GM19035 (cell line): ENCODE measurements around the gene WIPF1.
"Not testable (repeated sequence)": the region's sequence is repeated elsewhere in the genome, so short reads cannot be mapped to it uniquely, and the experiment has no call there.

Experiments used
- ATAC-seq: cut with Tn5 transposase; IDR thresholded peaks from one replicate; pipeline ENCODE4 v1.9.1; 2021; ENCODE audit not compliant: unreplicated experiment

The WIPF1 gene

GRCh38 chr2:174574657-174575056 is 22.9 kb downstream of the WIPF1 start:
- no peak for ATAC-seq

- no peak for ATAC-seq
These were observed 24.0 kb downstream of the WIPF1 start for GRCh38 chr2:174573621-174574081.

DNA sequence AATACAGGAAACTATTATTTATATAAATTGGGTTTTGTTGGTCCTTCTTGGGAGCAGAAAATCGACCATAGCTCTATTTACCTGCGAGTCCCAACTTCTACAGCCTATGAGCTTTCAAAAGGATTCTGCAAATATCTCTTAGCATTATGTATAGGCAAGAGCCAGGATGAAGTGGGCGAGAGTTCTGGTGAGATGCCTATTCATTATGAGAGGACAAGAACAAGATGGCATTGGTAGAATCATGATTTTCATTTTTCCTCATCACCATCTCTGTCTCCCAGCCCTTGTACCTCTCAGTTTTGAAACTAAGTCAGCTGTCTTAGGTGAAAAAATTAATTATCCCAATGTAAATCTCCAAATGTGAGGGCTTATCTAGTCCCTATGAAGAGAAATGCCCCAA is 25.0 kb downstream of the WIPF1 start:
- ATAC-seq: no peak

DNA sequence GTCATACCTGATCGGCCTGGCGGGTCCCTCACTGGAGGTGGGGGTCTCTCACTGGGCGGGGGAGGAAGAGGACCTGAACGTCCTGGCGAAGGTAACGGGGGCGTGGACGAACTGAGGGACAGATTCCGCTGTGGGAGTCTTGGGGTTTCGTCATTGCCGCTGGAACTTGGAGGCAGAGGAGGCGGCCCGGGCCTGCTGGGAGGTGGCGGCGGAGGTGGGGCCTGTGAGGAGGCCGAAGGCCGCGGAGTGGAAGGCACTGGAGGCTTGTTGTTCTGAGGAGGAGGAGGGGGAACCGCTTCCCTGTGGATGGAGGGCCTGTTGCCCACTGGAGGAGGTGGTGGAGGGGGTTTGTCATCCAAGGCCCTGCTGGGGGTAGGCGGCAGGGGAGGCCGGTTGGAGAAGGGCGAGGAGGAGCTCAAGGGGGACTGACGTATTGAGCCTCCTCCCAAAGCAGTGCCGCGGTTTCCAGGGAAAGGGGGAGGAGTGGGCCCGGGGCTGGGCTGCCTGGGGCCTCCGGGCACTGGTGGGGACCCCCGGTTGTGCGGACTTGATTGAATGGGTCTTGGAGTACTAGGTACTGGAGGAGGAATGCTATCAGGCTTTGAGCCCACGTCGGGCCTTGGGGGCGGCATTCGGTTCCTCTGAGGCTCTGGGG is 25.8 kb downstream of the WIPF1 start:
- ATAC-seq: no peak

DNA sequence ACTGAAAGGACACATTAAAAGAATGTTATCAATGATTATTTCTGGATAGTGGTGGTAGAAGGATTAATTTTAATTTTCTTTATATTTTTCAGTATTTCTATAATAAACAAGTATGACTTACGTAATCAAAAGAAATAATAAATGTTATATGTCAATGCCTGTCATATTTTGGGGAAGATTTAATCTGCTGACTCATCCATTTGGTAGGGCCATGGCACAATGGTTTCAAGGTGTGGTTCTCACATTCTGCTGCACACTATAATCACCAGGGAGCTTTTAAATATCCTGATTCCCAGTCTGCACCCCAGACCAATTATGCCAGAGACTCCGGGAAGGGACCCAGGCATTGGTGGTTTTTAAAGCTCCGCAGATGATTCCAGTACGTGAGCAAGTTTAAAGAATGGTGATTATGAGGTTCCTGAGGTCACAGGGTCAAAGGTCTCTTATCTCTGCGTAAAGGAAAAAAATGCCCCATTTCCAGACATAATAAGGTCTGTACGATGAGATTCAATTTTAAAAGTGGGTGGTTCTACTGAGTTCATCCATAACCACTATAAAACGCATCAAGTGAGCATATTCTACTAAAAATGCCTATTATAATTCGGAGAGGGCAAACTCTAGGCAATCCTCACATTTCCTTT is 27.2 kb downstream of the WIPF1 start:
- no peak for ATAC-seq

DNA sequence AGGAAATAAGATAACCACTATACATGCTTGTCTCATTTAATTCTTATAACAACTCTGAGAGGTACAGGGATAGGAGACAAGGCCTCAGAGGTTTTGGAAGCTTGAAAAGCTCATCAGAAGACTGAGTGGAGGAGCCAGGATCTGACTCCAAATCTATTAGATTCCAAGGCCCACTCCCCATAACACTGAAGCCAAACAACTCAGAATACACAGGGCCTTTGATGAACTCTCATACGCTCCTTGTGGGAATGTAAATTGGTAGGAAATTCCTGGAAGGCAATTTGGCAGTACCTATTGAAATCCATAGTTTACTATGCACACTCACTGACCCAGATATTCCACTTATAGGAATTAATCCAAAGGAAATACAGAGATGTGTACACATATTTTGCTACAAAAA is 27.9 kb downstream of the WIPF1 start:
- ATAC-seq: no peak

- ATAC-seq: no peak
These were observed 29.2 kb downstream of the WIPF1 start for GRCh38 chr2:174568425-174568824.

GRCh38 chr2:174566871-174567270 is 30.7 kb downstream of the WIPF1 start:
- ATAC-seq: no peak

GRCh38 chr2:174563530-174564282 is 33.9 kb downstream of the WIPF1 start:
- no peak for ATAC-seq

DNA sequence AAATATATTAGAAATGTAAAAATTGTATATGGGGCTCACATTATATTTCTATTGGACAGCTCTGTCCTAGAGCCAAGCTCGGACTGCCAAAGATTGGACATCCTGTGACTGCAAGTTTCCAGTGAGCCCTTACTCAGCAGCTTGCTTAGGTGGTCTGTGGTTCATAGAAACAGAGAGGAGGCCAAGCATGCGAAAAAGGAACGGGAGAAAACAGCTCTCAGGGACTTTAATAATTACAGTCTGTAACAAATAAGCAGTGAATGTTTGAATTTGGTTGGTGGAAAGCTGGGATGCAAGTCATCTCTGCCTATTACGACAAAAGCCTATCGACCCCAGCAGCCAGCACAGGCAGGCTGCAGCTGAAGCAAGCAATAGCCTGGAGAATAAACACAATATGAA is 35.6 kb downstream of the WIPF1 start:
- ATAC-seq: no peak

GRCh38 chr2:174561283-174561971 is 36.2 kb downstream of the WIPF1 start:
- no peak for ATAC-seq

DNA sequence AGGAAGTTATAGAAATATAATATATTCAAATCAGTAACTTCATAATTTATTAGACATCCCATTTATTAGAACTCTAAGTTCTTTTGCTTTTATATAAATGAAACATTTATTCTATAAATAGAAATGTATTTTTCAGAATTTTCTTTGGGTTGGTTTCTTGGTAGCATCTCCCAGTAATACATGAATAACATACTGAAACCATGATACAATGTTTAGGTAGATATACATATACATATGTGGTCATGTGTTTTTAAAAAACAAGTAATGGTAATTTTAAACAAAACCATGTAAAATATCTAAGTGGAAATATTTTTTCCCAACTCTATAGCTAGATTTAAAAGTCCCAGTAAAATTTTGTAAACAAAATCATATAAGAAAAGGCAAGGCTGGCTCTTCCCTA is 36.9 kb downstream of the WIPF1 start:
- ATAC-seq: no peak

DNA sequence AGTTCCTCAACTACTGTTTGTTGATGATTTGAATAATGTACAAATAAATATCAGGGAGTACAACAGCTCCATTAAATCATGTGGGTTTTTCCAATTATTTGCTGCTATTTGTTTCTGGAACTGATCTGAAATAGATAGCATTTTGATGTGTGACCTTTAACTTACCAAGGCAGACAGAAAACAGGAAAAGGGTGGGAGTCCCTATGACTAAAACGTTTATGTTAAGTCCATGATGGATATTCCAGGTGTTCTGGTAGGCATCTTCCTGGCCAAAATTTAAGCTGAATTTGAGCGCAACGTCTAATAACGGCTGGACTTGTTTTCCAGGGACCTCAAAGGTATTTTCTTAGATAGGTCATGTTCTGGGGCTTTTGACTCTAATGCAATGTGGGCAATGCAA is 41.6 kb downstream of the WIPF1 start:
- ATAC-seq: no peak

DNA sequence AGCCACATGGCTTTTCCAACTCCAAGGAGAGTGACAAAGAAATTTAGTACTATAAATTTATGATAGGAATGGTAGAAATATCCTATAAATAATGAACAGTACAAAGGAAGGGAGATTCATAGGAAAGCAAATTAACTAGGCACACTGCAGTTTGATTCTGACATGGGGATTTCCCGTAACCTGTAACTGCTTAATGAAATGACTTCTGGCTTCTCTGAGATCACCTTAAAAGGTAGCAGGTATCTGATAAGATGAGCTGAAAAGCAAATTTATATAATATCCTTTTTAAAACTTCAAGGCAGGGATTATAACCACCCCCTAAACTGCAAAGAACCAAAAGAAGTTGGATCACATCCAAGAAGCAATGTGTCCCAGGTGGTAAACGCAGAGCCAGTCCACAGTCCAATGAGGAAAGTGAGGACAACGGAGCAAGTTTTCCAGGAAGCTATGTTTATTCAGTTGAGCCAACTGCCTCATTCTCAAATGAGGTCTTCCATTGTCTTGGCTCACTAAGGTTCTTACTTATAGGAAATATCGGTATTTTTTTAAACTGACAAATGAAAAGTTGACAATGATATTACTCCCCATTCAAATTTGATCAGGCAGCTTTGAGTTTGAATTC is 43.0 kb downstream of the WIPF1 start:
- ATAC-seq: no peak

DNA sequence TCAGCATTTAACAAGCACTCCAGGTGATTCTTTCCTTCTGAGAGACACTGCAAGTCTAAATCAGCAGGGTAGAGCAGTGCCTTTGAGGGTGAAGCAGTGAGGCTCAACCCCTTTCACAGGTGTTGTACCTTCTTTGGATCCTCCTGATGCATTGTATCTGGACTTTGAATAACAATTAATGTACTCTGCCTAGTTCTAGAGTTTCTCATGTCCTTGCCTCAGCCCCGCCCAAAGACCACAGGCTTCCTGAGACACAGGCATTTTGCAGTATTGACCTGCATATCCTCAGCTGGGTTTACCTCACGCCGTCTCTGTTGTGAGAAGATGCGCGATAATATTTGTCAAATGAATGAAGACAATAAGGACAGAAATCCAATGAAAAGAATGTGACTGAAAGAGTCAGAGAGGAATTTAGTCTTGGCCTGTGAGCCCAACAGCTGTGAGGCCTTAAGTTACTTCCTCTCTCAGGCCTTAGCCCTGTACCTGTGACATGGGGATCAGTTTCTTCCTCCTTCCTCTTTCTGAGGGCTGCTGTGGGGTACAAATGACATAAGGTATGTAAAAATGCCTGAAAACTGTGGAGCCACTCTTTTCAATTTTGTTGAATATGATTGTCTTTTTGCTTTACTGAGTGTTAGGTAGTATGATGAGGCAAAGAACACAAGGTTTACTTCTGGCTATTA is 43.7 kb downstream of the WIPF1 start:
- ATAC-seq: peak; percentile 76

DNA sequence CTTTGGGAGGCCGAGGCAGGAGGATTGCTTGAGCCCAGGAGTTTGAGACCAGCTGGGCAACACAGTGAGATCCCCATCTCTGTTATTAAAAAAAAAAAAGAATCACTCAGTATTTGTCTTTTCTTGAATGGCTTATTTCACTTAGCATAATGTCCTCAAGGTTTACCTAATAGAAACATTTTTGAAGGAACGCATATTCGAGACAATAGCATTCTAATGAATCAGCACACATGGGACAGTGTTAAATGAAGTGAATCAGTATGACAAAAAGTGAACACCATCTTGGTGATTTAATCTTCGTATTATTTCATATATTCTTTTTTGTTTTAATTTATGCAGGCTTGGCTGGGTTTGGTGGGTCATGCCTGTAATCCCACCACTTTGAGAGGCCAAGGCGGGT is 44.7 kb downstream of the WIPF1 start:
- ATAC-seq: no peak

- ATAC-seq: no peak
These were observed 45.9 kb downstream of the WIPF1 start for GRCh38 chr2:174551697-174552096.

- ATAC-seq: not testable (repeated sequence)
These were observed 49.0 kb downstream of the WIPF1 start for GRCh38 chr2:174548646-174549045.

GRCh38 chr2:174548021-174548420 is 49.6 kb downstream of the WIPF1 start:
- not testable (repeated sequence) for ATAC-seq
